ENCODE data around the gene ACOX1. TPM values are rescaled to one million over a fixed set of nuclear protein-coding genes. Genes with fewer than 3 reads are reported as not detected.

The ACOX1 gene
- total RNA-seq, 2 experiments from 2014 or later = 14.5 to 17.9 TPM

DNA sequence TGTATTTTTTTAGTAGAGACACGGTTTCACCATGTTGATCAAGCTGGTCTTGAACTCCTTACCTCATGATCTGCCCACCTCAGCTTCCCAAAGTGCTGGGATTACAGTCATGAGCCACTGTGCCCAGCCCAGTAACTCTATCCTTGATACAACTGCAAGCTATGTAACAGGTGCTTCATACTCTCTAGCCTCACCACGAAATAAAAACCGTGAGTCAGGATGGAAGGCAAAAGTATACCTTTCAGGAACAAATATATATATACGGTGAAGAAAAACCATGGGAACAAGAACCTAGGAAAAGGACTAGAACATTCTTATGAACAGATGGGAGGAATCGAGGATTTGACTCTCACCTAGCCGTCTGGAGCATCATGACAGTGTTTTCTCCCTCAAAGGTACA, 28.5 kb downstream of the ACOX1 start:
- Mint-ChIP-seq H3K4me1 (ENCODE audit: low read depth) (no peaks in the 10 kb centered on the region), H3K27me3 (no peaks in the 10 kb centered on the region), H3K27ac (no peak overlapping the region), H3K36me3 (ENCODE audit: low read depth) (peaks cover 68% of the 10 kb centered on the region), H3K9me3 (no peaks in the 10 kb centered on the region), H3K4me3 (no peak overlapping the region)
- no peaks in the 10 kb centered on the region for H3K4me1 ChIP-seq (ENCODE audit: insufficient read depth, low read length)
- no peaks in the 10 kb centered on the region for H3K9me3 ChIP-seq (ENCODE audit: control insufficient read depth in 1 of 2, insufficient read depth in 1 of 2, low read length in 2 of 2)
- no peak overlapping the region for H3K27ac ChIP-seq (ENCODE audit: low read depth in 1 of 2, low read length in 2 of 2)
- peaks cover 74% of the 10 kb centered on the region for H3K36me3 ChIP-seq (ENCODE audit: insufficient read depth, low read length)
- intact Hi-C loops (cut with DNase I, micrococcal nuclease) = no loop called here
- TF ChIP-seq, protein P1, sequence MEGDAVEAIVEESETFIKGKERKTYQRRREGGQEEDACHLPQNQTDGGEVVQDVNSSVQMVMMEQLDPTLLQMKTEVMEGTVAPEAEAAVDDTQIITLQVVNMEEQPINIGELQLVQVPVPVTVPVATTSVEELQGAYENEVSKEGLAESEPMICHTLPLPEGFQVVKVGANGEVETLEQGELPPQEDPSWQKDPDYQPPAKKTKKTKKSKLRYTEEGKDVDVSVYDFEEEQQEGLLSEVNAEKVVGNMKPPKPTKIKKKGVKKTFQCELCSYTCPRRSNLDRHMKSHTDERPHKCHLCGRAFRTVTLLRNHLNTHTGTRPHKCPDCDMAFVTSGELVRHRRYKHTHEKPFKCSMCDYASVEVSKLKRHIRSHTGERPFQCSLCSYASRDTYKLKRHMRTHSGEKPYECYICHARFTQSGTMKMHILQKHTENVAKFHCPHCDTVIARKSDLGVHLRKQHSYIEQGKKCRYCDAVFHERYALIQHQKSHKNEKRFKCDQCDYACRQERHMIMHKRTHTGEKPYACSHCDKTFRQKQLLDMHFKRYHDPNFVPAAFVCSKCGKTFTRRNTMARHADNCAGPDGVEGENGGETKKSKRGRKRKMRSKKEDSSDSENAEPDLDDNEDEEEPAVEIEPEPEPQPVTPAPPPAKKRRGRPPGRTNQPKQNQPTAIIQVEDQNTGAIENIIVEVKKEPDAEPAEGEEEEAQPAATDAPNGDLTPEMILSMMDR (IDR thresholded peaks at IDR 0.05) = no peak
- DNase-seq = no peak
- POLR2A ChIA-PET = no interaction called here
- no peaks in the 10 kb centered on the region for H3K27me3 ChIP-seq (ENCODE audit: control insufficient read depth in 1 of 2, insufficient read depth in 2 of 2, low read length in 2 of 2)
- CTCF ChIA-PET = no interaction called here
- H3K4me3 ChIP-seq (ENCODE audit: low read length) = no peak overlapping the region
- no peak for ATAC-seq (ENCODE audit: poor library complexity)

DNA sequence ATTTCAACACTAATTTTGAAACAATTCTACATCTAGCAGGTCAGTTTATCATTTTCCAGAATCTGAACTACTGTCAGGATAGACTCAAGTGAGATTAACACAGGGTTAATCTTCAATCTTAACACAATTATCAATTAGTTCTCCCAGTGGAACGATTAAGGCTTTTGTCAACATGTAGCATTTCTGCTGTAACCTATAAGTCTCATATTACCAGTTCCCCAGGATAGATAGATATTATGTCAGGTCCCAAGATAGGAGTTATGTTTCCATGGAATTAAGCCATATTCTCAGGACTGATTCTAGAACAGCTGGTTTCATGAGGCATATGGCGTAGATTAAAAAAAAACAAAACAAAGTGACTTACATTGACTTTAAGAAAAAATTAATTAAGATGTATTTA, 33.8 kb downstream of the ACOX1 start:
- TF ChIP-seq, protein P1 (IDR thresholded peaks at IDR 0.05) = no peak
- Histone ChIP-seq H3K27me3 (ENCODE audit: control insufficient read depth in 1 of 2, insufficient read depth in 2 of 2, low read length in 2 of 2) (no peaks in the 10 kb centered on the region), H3K4me1 (ENCODE audit: insufficient read depth, low read length) (peaks cover 12% of the 10 kb centered on the region), H3K9me3 (ENCODE audit: control insufficient read depth in 1 of 2, insufficient read depth in 1 of 2, low read length in 2 of 2) (no peaks in the 10 kb centered on the region), H3K27ac (ENCODE audit: low read depth in 1 of 2, low read length in 2 of 2) (no peak overlapping the region), H3K36me3 (ENCODE audit: insufficient read depth, low read length) (peaks cover 36% of the 10 kb centered on the region), H3K4me3 (ENCODE audit: low read length) (no peak overlapping the region)
- no peaks in the 10 kb centered on the region for H3K9me3 Mint-ChIP-seq
- H3K27me3 Mint-ChIP-seq = no peaks in the 10 kb centered on the region
- intact Hi-C loops (cut with DNase I, micrococcal nuclease) = no loop called here
- ChIA-PET CTCF (no interaction called here), POLR2A (no interaction called here)
- H3K4me3 Mint-ChIP-seq = no peak overlapping the region
- H3K36me3 Mint-ChIP-seq (ENCODE audit: low read depth) = peaks cover 32% of the 10 kb centered on the region
- no peak overlapping the region for H3K27ac Mint-ChIP-seq
- DNase-seq = no peak
- ATAC-seq (ENCODE audit: poor library complexity) = no peak
- peaks cover 15% of the 10 kb centered on the region for H3K4me1 Mint-ChIP-seq (ENCODE audit: low read depth)

DNA sequence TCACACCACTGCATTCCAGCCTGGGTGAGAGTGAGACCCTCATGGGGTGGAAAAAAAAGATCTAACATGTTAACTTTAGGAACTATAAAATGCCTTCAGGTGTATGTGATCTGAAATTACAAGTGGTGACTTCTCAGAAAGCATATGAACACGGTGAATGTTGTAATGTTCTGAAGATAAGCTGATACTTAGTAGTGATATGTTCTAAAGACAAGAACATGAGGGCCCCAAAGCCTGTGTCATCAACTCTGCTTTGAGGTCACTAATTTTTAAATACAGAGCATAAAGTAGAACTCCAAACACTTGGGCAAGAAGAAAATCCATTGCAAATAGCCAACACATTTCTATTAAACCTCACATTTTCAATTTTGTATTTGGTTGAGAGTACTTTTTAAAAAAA, 35.5 kb downstream of the ACOX1 start:
- CTCF ChIA-PET = no interaction called here
- no peaks in the 10 kb centered on the region for H3K9me3 Mint-ChIP-seq

More for the DNA sequence above, 35.5 kb downstream of the ACOX1 start:
- Histone ChIP-seq H3K4me1 (ENCODE audit: insufficient read depth, low read length) (peaks cover 15% of the 10 kb centered on the region), H3K27me3 (ENCODE audit: control insufficient read depth in 1 of 2, insufficient read depth in 2 of 2, low read length in 2 of 2) (no peaks in the 10 kb centered on the region), H3K9me3 (ENCODE audit: control insufficient read depth in 1 of 2, insufficient read depth in 1 of 2, low read length in 2 of 2) (no peaks in the 10 kb centered on the region), H3K36me3 (ENCODE audit: insufficient read depth, low read length) (peaks cover 22% of the 10 kb centered on the region), H3K4me3 (ENCODE audit: low read length) (no peak overlapping the region), H3K27ac (ENCODE audit: low read depth in 1 of 2, low read length in 2 of 2) (no peak overlapping the region)
- TF ChIP-seq, protein P1 (IDR thresholded peaks at IDR 0.05) = no peak
- no peak for DNase-seq
- no peak for ATAC-seq (ENCODE audit: poor library complexity)
- H3K36me3 Mint-ChIP-seq (ENCODE audit: low read depth) = peaks cover 18% of the 10 kb centered on the region
- H3K27ac Mint-ChIP-seq = no peak overlapping the region
- H3K4me3 Mint-ChIP-seq = no peak overlapping the region
- POLR2A ChIA-PET = no interaction called here
- peaks cover 18% of the 10 kb centered on the region for H3K4me1 Mint-ChIP-seq (ENCODE audit: low read depth)
- H3K27me3 Mint-ChIP-seq = no peaks in the 10 kb centered on the region
- intact Hi-C loops (cut with DNase I, micrococcal nuclease) = no loop called here

All from CD4-positive, alpha-beta T cell (primary cell).